WTC11 (cell line): Measurements from ENCODE around the gene UROC1. TPM values are rescaled to one million over a fixed set of nuclear protein-coding genes. Genes with fewer than 3 reads are reported as not detected.

Experiments used
- ATAC-seq: fragments of 200-7000 bp; cut with Tn5 transposase; 2 replicates; pipeline ENCODE4 v1.10.0; 2021; ENCODE audit warnings: mild to moderate bottlenecking, moderate library complexity
- CTCF ChIA-PET: fragments of 300-600 bp; sonication (Branson Sonifier 250); formaldehyde crosslinking; loops from one replicate; lab custom pipeline; 2021; ENCODE audit warnings: antibody characterized with exemption; lab: Charles Lee
- POLR2A ChIA-PET: fragments of 350-600 bp; sonication (Branson Sonifier 250); formaldehyde crosslinking; loops from one replicate; lab custom pipeline; 2021; ENCODE audit warnings: antibody characterized with exemption; lab: Charles Lee
- DNase-seq: peaks from one replicate; pipeline ENCODE4 v3.0.0; 2021; ENCODE audit warnings: low spot score
- H3K27ac Mint-ChIP-seq: 2 replicates; pipeline ENCODE4 v1.8.0; 2021; ENCODE audit warnings: mixed read lengths
- H3K27me3 Mint-ChIP-seq: 2 replicates; pipeline ENCODE4 v1.8.0; 2021; ENCODE audit warnings: low read depth, mild to moderate bottlenecking, moderate library complexity, mixed read lengths
- H3K36me3 Mint-ChIP-seq: 2 replicates; pipeline ENCODE4 v1.8.0; 2021; ENCODE audit warnings: mixed read lengths
- H3K4me1 Mint-ChIP-seq: 2 replicates; pipeline ENCODE4 v1.8.0; 2022; ENCODE audit warnings: mixed read lengths
- H3K4me3 Mint-ChIP-seq: 2 replicates; pipeline ENCODE4 v1.8.0; 2021; ENCODE audit warnings: mild to moderate bottlenecking, moderate library complexity, mixed read lengths
- H3K9me3 Mint-ChIP-seq: 2 replicates; pipeline ENCODE4 v1.8.0; 2021; ENCODE audit warnings: mixed read lengths
- ATF2 ChIP-seq: sonication (generic); formaldehyde crosslinking; IDR thresholded peaks from 2 replicates; pipeline ENCODE4 v1.8.1; 2022; ENCODE audit warnings: low read depth, missing genetic modification reagents, borderline replicate concordance
- ATF3 ChIP-seq: sonication (generic); formaldehyde crosslinking; conservative IDR thresholded peaks from 2 replicates; pipeline ENCODE4 v1.8.1; 2022; ENCODE audit warnings: mild to moderate bottlenecking, missing genetic modification reagents
- CDX4 ChIP-seq: fragments of 250-450 bp; sonication (Bioruptor Pico); IDR thresholded peaks from 2 replicates; pipeline ENCODE4 v1.9.0; 2021; ENCODE audit warnings: moderate library complexity, mild to moderate bottlenecking, inconsistent platforms, borderline replicate concordance
- CREB1 ChIP-seq: sonication (generic); formaldehyde crosslinking; IDR thresholded peaks from 2 replicates; pipeline ENCODE4 v1.8.0; 2023; ENCODE audit warnings: mild to moderate bottlenecking, missing genetic modification reagents
- CREM ChIP-seq: sonication (generic); formaldehyde crosslinking; IDR thresholded peaks from 2 replicates; pipeline ENCODE4 v1.8.1; 2022; ENCODE audit warnings: mild to moderate bottlenecking, missing genetic modification reagents, moderate library complexity
- CTCF ChIP-seq: fragments of 200-600 bp; IDR thresholded peaks from 2 replicates; pipeline ENCODE4 v1.8.0; 2022; ENCODE audit warnings: antibody characterized with exemption
- E2F1 ChIP-seq: sonication (generic); formaldehyde crosslinking; IDR thresholded peaks from 2 replicates; pipeline ENCODE4 v1.8.0; 2022; ENCODE audit warnings: mild to moderate bottlenecking, missing genetic modification reagents
- ESRRA ChIP-seq: sonication (generic); formaldehyde crosslinking; IDR thresholded peaks from 2 replicates; pipeline ENCODE4 v1.8.1; 2022; ENCODE audit warnings: mild to moderate bottlenecking, missing genetic modification reagents, borderline replicate concordance
- FOXJ3 ChIP-seq: sonication (generic); formaldehyde crosslinking; IDR thresholded peaks from 2 replicates; pipeline ENCODE4 v1.9.0; 2021; ENCODE audit warnings: missing genetic modification reagents, mild to moderate bottlenecking, borderline replicate concordance
- GTF2I ChIP-seq: fragments of 250-450 bp; sonication (Bioruptor Pico); conservative IDR thresholded peaks from 2 replicates; pipeline ENCODE4 v1.4.0; 2021; ENCODE audit warnings: mild to moderate bottlenecking
- HMGA2 ChIP-seq: fragments of 250-450 bp; sonication (Bioruptor Pico); IDR thresholded peaks from 2 replicates; pipeline ENCODE4 v1.4.0; 2021; ENCODE audit warnings: mild to moderate bottlenecking, moderate library complexity
- KAT7 ChIP-seq: sonication (generic); formaldehyde crosslinking; IDR thresholded peaks from 2 replicates; pipeline ENCODE4 v1.8.1; 2023; ENCODE audit warnings: missing genetic modification reagents, mild to moderate bottlenecking, borderline replicate concordance
- NFE2L1 ChIP-seq: sonication (generic); formaldehyde crosslinking; IDR thresholded peaks from 2 replicates; pipeline ENCODE4 v1.8.1; 2023; ENCODE audit warnings: missing genetic modification reagents
- NR1H2 ChIP-seq: sonication (generic); formaldehyde crosslinking; IDR thresholded peaks from 2 replicates; pipeline ENCODE4 v1.9.0; 2021; ENCODE audit warnings: mild to moderate bottlenecking, moderate library complexity, missing genetic modification reagents
- NR3C1 ChIP-seq: sonication (generic); formaldehyde crosslinking; conservative IDR thresholded peaks from 2 replicates; pipeline ENCODE4 v1.8.1; 2023; ENCODE audit warnings: low read depth, mild to moderate bottlenecking, missing genetic modification reagents
- RORB ChIP-seq: fragments of 250-450 bp; sonication (Bioruptor Pico); IDR thresholded peaks from 2 replicates; pipeline ENCODE4 v1.9.0; 2021; ENCODE audit warnings: mild to moderate bottlenecking
- SMAD4 ChIP-seq: sonication (generic); formaldehyde crosslinking; IDR thresholded peaks from 2 replicates; pipeline ENCODE4 v1.8.0; 2022; ENCODE audit warnings: mild to moderate bottlenecking, missing genetic modification reagents
- USF1 ChIP-seq: sonication (generic); formaldehyde crosslinking; IDR thresholded peaks from 2 replicates; pipeline ENCODE4 v1.8.0; 2022; ENCODE audit warnings: mild to moderate bottlenecking, missing genetic modification reagents
- ZBTB21 ChIP-seq: sonication (generic); formaldehyde crosslinking; IDR thresholded peaks from 2 replicates; pipeline ENCODE4 v1.8.1; 2023; ENCODE audit warnings: mild to moderate bottlenecking, missing genetic modification reagents, borderline replicate concordance
- ZNF219 ChIP-seq: sonication (generic); formaldehyde crosslinking; IDR thresholded peaks from 2 replicates; pipeline ENCODE4 v1.8.0; 2023; ENCODE audit warnings: missing genetic modification reagents, mild to moderate bottlenecking, borderline replicate concordance
- ZNF317 ChIP-seq: sonication (generic); formaldehyde crosslinking; IDR thresholded peaks from 2 replicates; pipeline ENCODE4 v1.8.1; 2023; ENCODE audit warnings: low read depth, mild to moderate bottlenecking, moderate library complexity, missing genetic modification reagents, borderline replicate concordance
- total RNA-seq: library from RNA; stranded (reverse); gene quantifications from 3 replicates; pipeline ENCODE4 v1.2.3, GENCODE V29; 2021

The UROC1 gene
- total RNA-seq, 1 experiment from 2014 or later: not detected

GRCh38 chr3:126439968-126440708 is 77.4 kb downstream of the UROC1 start:
- ATAC-seq (no peak), DNase-seq (no peak)
- Mint-ChIP-seq H3K27me3 (no peaks in the 10 kb centered on the region), H3K4me1 (peaks cover 19% of the 10 kb centered on the region), H3K27ac (no peak overlapping the region), H3K4me3 (no peak overlapping the region), H3K36me3 (peaks cover 12% of the 10 kb centered on the region; the same call in 1 of the 2 replicates), H3K9me3 (no peaks in the 10 kb centered on the region)
- ChIA-PET POLR2A (no interaction called here), CTCF (no interaction called here)
- TF ChIP-seq CREB1 (no peak), GTF2I (CRISPR knock-in tag) (0 out of 2 replicates have a peak, but pooled peaks have one; percentile 29)

- ChIA-PET CTCF (no interaction called here), POLR2A (no interaction called here)
- ATAC-seq (no peak), DNase-seq (no peak)
- Mint-ChIP-seq H3K4me1 (peaks cover 19% of the 10 kb centered on the region), H3K27me3 (no peaks in the 10 kb centered on the region), H3K27ac (peak overlapping the region; percentile 65; the same call in 1 of the 2 replicates), H3K4me3 (no peak overlapping the region), H3K9me3 (no peaks in the 10 kb centered on the region), H3K36me3 (peaks cover 12% of the 10 kb centered on the region; the same call in 1 of the 2 replicates)
- TF ChIP-seq FOXJ3: no peak
- TF ChIP-seq SMAD4: no peak
- no peak for TF ChIP-seq HMGA2
Observed at GRCh38 chr3:126439346-126439967, 78.1 kb downstream of the UROC1 start.

- no peak overlapping the region for H3K4me3 Mint-ChIP-seq
- CTCF ChIA-PET: no interaction called here
Observed at GRCh38 chr3:126438746-126439145, 78.8 kb downstream of the UROC1 start.

More at GRCh38 chr3:126438746-126439145, 78.8 kb downstream of the UROC1 start:
- Mint-ChIP-seq H3K27ac (no peak overlapping the region), H3K27me3 (no peaks in the 10 kb centered on the region), H3K9me3 (no peaks in the 10 kb centered on the region), H3K4me1 (peaks cover 19% of the 10 kb centered on the region), H3K36me3 (peaks cover 12% of the 10 kb centered on the region; the same call in 1 of the 2 replicates)
- TF ChIP-seq USF1 (CRISPR knock-in tag) (no peak), ZNF317 (CRISPR knock-in tag) (no peak), CREB1 (no peak), ATF3 (no peak), CDX4 (CRISPR knock-in tag) (no peak), NR1H2 (CRISPR knock-in tag) (no peak), ZBTB21 (no peak), CREM (CRISPR knock-in tag) (no peak), NFE2L1 (no peak), RORB (CRISPR knock-in tag) (no peak), E2F1 (no peak), ZNF219 (CRISPR knock-in tag) (no peak), CTCF (no peak), ATF2 (CRISPR knock-in tag) (no peak), KAT7 (CRISPR knock-in tag) (no peak), ESRRA (no peak), NR3C1 (CRISPR knock-in tag) (no peak)
- POLR2A ChIA-PET: no interaction called here
- no peak for ATAC-seq
- no peak for DNase-seq
